Fibroblast of lung (primary cell): ENCODE measurements around the gene TRIP12. TPM values are rescaled to one million over a fixed set of nuclear protein-coding genes. Genes with fewer than 3 reads are reported as not detected.
A peak's percentile ranks its signal among the peaks of the same experiment; 100 is the strongest.

Experiments used
- DNase-seq, 2 donors: peaks; one replicate each; pipeline versions ENCODE4 v3.0.0 to v3.0.0-alpha.2; 2010; ENCODE audit warnings: low read depth in 2 of 2
- H2AFZ ChIP-seq: 2 replicates; pipeline ENCODE4 v1.5.1; 2012; ENCODE audit warnings: low read length, control low read depth, inconsistent platforms
- H3K27ac ChIP-seq: 2 replicates; pipeline ENCODE4 v1.5.1; 2011; ENCODE audit warnings: low read length, control low read depth; ENCODE audit not compliant: insufficient read depth
- H3K27me3 ChIP-seq: 2 replicates; pipeline ENCODE4 v1.5.1; 2011; ENCODE audit warnings: mild to moderate bottlenecking, low read length; ENCODE audit not compliant: control insufficient read depth, insufficient read depth
- H3K36me3 ChIP-seq: 2 replicates; pipeline ENCODE4 v1.5.1; 2011; ENCODE audit warnings: low read length; ENCODE audit not compliant: control insufficient read depth, insufficient read depth
- H3K4me1 ChIP-seq: 2 replicates; pipeline ENCODE4 v1.5.1; 2011; ENCODE audit warnings: low read length; ENCODE audit not compliant: control insufficient read depth, insufficient read depth; ENCODE audit errors: extremely low read depth
- H3K4me2 ChIP-seq: 2 replicates; pipeline ENCODE4 v1.5.1; 2011; ENCODE audit warnings: low read length, control low read depth; ENCODE audit not compliant: insufficient read depth; ENCODE audit errors: extremely low read depth
- H3K4me3 ChIP-seq, 4 experiments: fragments of 200-600 bp in 1 of 4; sonication (generic) in 1 of 4; replicated peaks in 1 of 4; 2 replicates each; pipeline ENCODE4 v1.5.1; 2011 to 2016; ENCODE audit warnings: low read length in 4 of 4, low read depth in 3 of 4, mild to moderate bottlenecking in 3 of 4, control low read depth in 2 of 4, inconsistent platforms in 1 of 4, mixed read lengths in 1 of 4; ENCODE audit not compliant: insufficient read depth in 1 of 4; ENCODE audit errors: control extremely low read depth in 1 of 4
- H3K79me2 ChIP-seq: 2 replicates; pipeline ENCODE4 v1.5.1; 2012; ENCODE audit warnings: mild to moderate bottlenecking, low read length, inconsistent platforms; ENCODE audit not compliant: control insufficient read depth, insufficient read depth
- H3K9ac ChIP-seq: 2 replicates; pipeline ENCODE4 v1.5.1; 2011; ENCODE audit warnings: mild to moderate bottlenecking, low read length, control low read depth; ENCODE audit not compliant: insufficient read depth
- H3K9me3 ChIP-seq: 2 replicates; pipeline ENCODE4 v1.5.1; 2012; ENCODE audit warnings: low read depth, low read length; ENCODE audit not compliant: control insufficient read depth, insufficient read depth
- H4K20me1 ChIP-seq: 2 replicates; pipeline ENCODE4 v1.5.1; 2011; ENCODE audit warnings: low read length; ENCODE audit not compliant: control insufficient read depth, insufficient read depth; ENCODE audit errors: extremely low read depth
- EZH2 ChIP-seq: IDR thresholded peaks from 2 replicates; pipeline ENCODE4 v1.5.1; 2012; ENCODE audit warnings: low read length, control low read depth, mild to moderate bottlenecking; ENCODE audit errors: missing control alignments
- polyA plus RNA-seq, 2 donors: library from polyadenylated mRNA; depleted of rRNA in 1 of 2; stranded (reverse) in 1 of 2; unstranded in 1 of 2; fragments of >200 nt; gene quantifications; 2 replicates each; pipeline ENCODE4 v1.2.1, GENCODE V29; 2011 to 2012; ENCODE audit warnings: missing spikeins in 1 of 2
- total RNA-seq: library from RNA; depleted of rRNA; stranded (reverse); fragments of >200 nt; gene quantifications from 2 replicates; pipeline ENCODE4 v1.2.1, GENCODE V29; 2014
- TF ChIP-seq, protein P1 (sequence below), 2 donors: IDR thresholded peaks in 1 of 2; conservative IDR thresholded peaks in 1 of 2; 1 replicate in 1 of 2; 2 replicates in 1 of 2; pipeline ENCODE4 v1.5.1; 2011 to 2012; ENCODE audit warnings: low read length in 2 of 2, control low read depth in 1 of 2, inconsistent platforms in 1 of 2, low read depth in 1 of 2, mild to moderate bottlenecking in 1 of 2

TRIP12 gene
- total and polyA plus RNA-seq, 2 donors (not counting 1 experiment from before 2014, with no cell fraction given), result 122 to 277 TPM

DNA sequence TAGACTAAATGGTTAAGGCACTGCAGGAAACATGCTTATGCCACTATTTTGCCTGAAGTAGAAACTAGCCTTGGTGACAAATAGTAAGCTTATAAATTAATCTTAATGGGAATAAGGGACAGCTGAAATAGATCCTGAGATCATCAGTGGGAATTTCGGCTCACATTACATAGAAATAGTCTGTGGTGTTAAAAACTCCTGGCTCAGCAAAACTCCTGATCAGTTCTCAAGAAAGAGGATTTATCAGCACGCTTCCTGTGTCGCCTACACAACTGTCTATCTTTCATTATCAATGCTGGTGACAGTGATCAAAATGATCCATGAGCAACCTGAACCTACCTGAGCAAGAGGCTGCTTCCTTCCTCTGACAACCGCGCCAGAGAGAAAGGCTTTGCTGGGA lies 190.4 kb downstream of the TRIP12 start:
- H3K9ac ChIP-seq, result no peak overlapping the region
- no peaks in the 10 kb centered on the region for H3K36me3 ChIP-seq

DNA sequence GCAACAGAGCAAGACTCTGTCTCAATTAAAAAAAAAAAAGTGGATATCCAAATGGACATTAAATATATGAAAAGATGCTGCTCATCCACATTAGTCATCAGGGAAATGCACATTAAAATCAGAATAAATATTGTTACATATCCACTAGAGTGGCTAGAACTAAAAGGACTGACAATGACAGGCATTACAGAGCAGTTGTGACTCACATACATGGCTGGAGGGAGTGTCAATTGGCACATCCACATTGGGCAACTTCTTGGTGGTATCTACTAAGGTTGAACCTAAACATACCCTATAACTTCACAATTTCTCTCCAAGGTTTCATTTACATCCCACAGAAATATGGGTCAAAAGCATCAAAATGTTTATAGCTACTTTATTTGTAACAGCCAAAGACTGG lies 193.4 kb downstream of the TRIP12 start:
- H3K9ac ChIP-seq, result no peak overlapping the region
- no peaks in the 10 kb centered on the region for H3K79me2 ChIP-seq
- H3K4me2 ChIP-seq, result no peak overlapping the region
- no peak overlapping the region for H2AFZ ChIP-seq
- no peak overlapping the region for H3K27ac ChIP-seq
- no peak for TF ChIP-seq EZH2
- TF ChIP-seq, protein P1, sequence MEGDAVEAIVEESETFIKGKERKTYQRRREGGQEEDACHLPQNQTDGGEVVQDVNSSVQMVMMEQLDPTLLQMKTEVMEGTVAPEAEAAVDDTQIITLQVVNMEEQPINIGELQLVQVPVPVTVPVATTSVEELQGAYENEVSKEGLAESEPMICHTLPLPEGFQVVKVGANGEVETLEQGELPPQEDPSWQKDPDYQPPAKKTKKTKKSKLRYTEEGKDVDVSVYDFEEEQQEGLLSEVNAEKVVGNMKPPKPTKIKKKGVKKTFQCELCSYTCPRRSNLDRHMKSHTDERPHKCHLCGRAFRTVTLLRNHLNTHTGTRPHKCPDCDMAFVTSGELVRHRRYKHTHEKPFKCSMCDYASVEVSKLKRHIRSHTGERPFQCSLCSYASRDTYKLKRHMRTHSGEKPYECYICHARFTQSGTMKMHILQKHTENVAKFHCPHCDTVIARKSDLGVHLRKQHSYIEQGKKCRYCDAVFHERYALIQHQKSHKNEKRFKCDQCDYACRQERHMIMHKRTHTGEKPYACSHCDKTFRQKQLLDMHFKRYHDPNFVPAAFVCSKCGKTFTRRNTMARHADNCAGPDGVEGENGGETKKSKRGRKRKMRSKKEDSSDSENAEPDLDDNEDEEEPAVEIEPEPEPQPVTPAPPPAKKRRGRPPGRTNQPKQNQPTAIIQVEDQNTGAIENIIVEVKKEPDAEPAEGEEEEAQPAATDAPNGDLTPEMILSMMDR (conservative IDR thresholded peaks at IDR 0.05 in 1 of 2, IDR thresholded peaks at IDR 0.05 in 1 of 2; ENCODE audit: low read depth in 1 of 2, low read length in 2 of 2), result no peak
- DNase-seq, result no peak
- no peaks in the 10 kb centered on the region for H3K36me3 ChIP-seq
- H3K4me1 ChIP-seq, result peaks cover 2% of the 10 kb centered on the region
- no peaks in the 10 kb centered on the region for H3K9me3 ChIP-seq
- no peaks in the 10 kb centered on the region for H3K27me3 ChIP-seq
- H4K20me1 ChIP-seq, result no peaks in the 10 kb centered on the region
- H3K4me3 ChIP-seq, result no peak overlapping the region

More for the DNA sequence above, 190.4 kb downstream of the TRIP12 start:
- H3K4me1 ChIP-seq, result no peaks in the 10 kb centered on the region
- no peak for DNase-seq
- no peaks in the 10 kb centered on the region for H3K27me3 ChIP-seq
- no peak overlapping the region for H2AFZ ChIP-seq
- H4K20me1 ChIP-seq, result no peaks in the 10 kb centered on the region
- H3K4me2 ChIP-seq, result no peak overlapping the region
- no peak overlapping the region for H3K4me3 ChIP-seq
- no peak for TF ChIP-seq EZH2
- TF ChIP-seq, protein P1 (conservative IDR thresholded peaks at IDR 0.05 in 1 of 2, IDR thresholded peaks at IDR 0.05 in 1 of 2; ENCODE audit: low read depth in 1 of 2, low read length in 2 of 2), result no peak
- no peaks in the 10 kb centered on the region for H3K9me3 ChIP-seq
- no peak overlapping the region for H3K27ac ChIP-seq
- no peaks in the 10 kb centered on the region for H3K79me2 ChIP-seq

DNA sequence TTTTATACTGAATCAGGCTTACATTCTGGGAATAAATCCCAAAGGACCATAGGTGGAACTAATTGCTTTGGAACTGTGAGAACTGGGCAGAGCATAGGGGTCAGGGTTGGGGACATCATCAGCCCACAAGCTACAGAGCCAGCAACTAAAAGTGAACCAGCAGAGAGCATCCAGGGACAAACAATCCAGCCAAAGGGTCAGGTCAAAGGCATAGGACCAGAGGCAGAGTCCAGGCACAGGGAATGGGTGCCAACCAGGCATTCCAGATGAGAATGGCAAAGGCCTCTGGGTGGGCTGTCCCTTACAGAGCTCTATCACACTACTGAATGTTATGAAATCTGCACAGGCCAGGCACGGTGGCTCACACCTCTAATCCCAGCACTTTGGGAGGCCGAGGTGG lies 195.2 kb downstream of the TRIP12 start:
- H3K4me1 ChIP-seq, result peaks cover 2% of the 10 kb centered on the region
- peak overlapping the region; percentile 9 for H3K27ac ChIP-seq
- TF ChIP-seq, protein P1 (conservative IDR thresholded peaks at IDR 0.05 in 1 of 2, IDR thresholded peaks at IDR 0.05 in 1 of 2; ENCODE audit: low read depth in 1 of 2, low read length in 2 of 2), result no peak
- no peak for TF ChIP-seq EZH2
- H3K4me2 ChIP-seq, result no peak overlapping the region
- H3K9me3 ChIP-seq, result no peaks in the 10 kb centered on the region
- DNase-seq, result no peak
- no peaks in the 10 kb centered on the region for H3K27me3 ChIP-seq
- H2AFZ ChIP-seq, result no peak overlapping the region
- H3K9ac ChIP-seq, result no peak overlapping the region
- no peak overlapping the region for H3K4me3 ChIP-seq
- H3K79me2 ChIP-seq, result no peaks in the 10 kb centered on the region
- no peaks in the 10 kb centered on the region for H3K36me3 ChIP-seq
- H4K20me1 ChIP-seq, result no peaks in the 10 kb centered on the region
